ENCODE results near the gene STX4. TPM values are rescaled to one million over a fixed set of nuclear protein-coding genes. Genes with fewer than 3 reads are reported as not detected.

STX4 gene
- total RNA-seq, 1 experiment from 2014 or later, result 85.8 TPM

DNA sequence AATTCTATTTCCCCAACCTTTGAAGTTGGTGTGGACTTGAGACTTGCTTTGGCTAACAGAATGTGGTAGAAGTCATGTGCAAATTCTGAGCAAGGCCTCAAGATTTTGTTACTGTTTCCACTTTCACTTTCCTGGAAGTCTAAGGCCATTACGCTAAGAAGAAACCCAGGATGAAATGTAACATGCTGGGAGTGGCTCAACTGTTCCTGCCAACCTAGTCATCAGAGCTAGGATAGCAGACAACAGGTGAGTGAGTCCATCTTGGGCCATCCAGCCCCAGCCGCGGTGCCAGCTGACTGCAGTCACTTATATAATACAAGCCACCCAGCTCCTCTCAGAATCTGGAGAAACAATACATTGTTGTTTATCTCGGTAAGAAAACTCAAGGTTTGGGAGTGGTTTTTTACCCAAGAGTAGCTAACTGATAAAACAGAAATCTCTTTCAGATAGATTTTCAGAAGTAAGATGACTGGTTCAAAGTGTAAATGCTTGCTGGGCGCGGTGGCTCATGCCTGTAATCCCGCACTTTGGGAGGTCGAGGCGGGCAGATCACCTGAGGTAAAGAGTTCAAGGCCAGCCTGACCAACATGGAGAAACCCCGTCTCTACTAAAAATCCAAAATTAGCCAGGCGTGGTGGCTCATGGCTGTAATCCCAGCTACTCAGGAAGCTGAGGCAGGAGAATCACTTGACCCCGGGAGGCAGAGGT lies 10.7 kb upstream of the STX4 start:
- H3K36me3 ChIP-seq (ENCODE audit: low read depth), result no peaks in the 10 kb centered on the region
- no peak overlapping the region; the same call in 1 of the 2 replicates for H2AFZ ChIP-seq
- no peak for DNase-seq
- no peak overlapping the region for H3K4me2 ChIP-seq
- BruUV-seq (replicated peaks), result no TSS peak
- H3K27me3 ChIP-seq (ENCODE audit: insufficient read depth, low read depth), result no peaks in the 10 kb centered on the region
- POLR2A ChIA-PET (ENCODE audit: unreplicated experiment), result no interaction called here
- H3F3A ChIP-seq (ENCODE audit: insufficient read depth, low read depth), result peaks cover 14% of the 10 kb centered on the region; the same call in 1 of the 2 replicates
- no peak overlapping the region for H3K4me3 ChIP-seq
- H3K27ac ChIP-seq, result no peak overlapping the region
- H3K79me2 ChIP-seq (ENCODE audit: low read depth), result no peaks in the 10 kb centered on the region
- H3K9me3 ChIP-seq (ENCODE audit: insufficient read depth, low read depth), result no peaks in the 10 kb centered on the region
- CTCF ChIA-PET, result no interaction called here
- no peaks in the 10 kb centered on the region for H3K4me1 ChIP-seq (replicated peaks; ENCODE audit: insufficient read depth)
- intact Hi-C loops (cut with micrococcal nuclease; ENCODE audit: unreplicated experiment), result no loop called here
- no peaks in the 10 kb centered on the region for H4K20me1 ChIP-seq (ENCODE audit: insufficient read depth)
- no peaks in the 10 kb centered on the region; the same call in 1 of the 2 replicates for H3K9me2 ChIP-seq (ENCODE audit: insufficient read depth)
- TF ChIP-seq, protein P1, sequence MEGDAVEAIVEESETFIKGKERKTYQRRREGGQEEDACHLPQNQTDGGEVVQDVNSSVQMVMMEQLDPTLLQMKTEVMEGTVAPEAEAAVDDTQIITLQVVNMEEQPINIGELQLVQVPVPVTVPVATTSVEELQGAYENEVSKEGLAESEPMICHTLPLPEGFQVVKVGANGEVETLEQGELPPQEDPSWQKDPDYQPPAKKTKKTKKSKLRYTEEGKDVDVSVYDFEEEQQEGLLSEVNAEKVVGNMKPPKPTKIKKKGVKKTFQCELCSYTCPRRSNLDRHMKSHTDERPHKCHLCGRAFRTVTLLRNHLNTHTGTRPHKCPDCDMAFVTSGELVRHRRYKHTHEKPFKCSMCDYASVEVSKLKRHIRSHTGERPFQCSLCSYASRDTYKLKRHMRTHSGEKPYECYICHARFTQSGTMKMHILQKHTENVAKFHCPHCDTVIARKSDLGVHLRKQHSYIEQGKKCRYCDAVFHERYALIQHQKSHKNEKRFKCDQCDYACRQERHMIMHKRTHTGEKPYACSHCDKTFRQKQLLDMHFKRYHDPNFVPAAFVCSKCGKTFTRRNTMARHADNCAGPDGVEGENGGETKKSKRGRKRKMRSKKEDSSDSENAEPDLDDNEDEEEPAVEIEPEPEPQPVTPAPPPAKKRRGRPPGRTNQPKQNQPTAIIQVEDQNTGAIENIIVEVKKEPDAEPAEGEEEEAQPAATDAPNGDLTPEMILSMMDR (conservative IDR thresholded peaks at IDR 0.05), result no peak
- TF ChIP-seq EZH2 (IDR thresholded peaks at IDR 0.05; ENCODE audit: low read depth), result no peak

DNA sequence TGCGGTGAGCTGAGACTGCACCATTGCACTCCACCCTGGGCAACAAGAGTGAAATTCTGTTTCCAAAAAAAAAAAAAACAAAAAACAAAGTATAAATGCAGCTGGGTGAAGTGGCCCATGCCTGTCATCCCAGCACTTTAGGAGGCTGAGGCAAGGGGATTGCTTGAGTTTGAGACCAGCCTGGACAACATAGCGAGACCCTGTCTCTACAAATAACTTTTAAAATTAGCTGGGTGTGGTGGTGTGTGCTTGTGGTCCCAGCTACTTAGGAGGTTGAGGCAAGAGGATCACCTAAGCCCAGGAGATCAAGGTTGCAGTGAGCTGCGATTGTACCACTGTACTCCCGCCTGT lies 10.1 kb upstream of the STX4 start:
- Histone ChIP-seq H3K79me2 (ENCODE audit: low read depth) (no peaks in the 10 kb centered on the region), H3K4me2 (no peak overlapping the region), H3K36me3 (ENCODE audit: low read depth) (no peaks in the 10 kb centered on the region), H3K27me3 (ENCODE audit: insufficient read depth, low read depth) (no peaks in the 10 kb centered on the region), H3K9me3 (ENCODE audit: insufficient read depth, low read depth) (no peaks in the 10 kb centered on the region), H3K4me3 (no peak overlapping the region), H3K4me1 (replicated peaks; ENCODE audit: insufficient read depth) (no peaks in the 10 kb centered on the region), H3F3A (ENCODE audit: insufficient read depth, low read depth) (peaks cover 11% of the 10 kb centered on the region; the same call in 1 of the 2 replicates), H3K9me2 (ENCODE audit: insufficient read depth) (no peaks in the 10 kb centered on the region; the same call in 1 of the 2 replicates), H4K20me1 (ENCODE audit: insufficient read depth) (no peaks in the 10 kb centered on the region), H2AFZ (no peak overlapping the region), H3K27ac (no peak overlapping the region)
- no TSS peak for BruUV-seq (replicated peaks)
- CTCF ChIA-PET, result no interaction called here
- intact Hi-C loops (cut with micrococcal nuclease; ENCODE audit: unreplicated experiment), result no loop called here
- TF ChIP-seq, protein P1 (conservative IDR thresholded peaks at IDR 0.05), result no peak
- no peak for TF ChIP-seq EZH2 (IDR thresholded peaks at IDR 0.05; ENCODE audit: low read depth)
- DNase-seq, result no peak
- POLR2A ChIA-PET (ENCODE audit: unreplicated experiment), result no interaction called here

DNA sequence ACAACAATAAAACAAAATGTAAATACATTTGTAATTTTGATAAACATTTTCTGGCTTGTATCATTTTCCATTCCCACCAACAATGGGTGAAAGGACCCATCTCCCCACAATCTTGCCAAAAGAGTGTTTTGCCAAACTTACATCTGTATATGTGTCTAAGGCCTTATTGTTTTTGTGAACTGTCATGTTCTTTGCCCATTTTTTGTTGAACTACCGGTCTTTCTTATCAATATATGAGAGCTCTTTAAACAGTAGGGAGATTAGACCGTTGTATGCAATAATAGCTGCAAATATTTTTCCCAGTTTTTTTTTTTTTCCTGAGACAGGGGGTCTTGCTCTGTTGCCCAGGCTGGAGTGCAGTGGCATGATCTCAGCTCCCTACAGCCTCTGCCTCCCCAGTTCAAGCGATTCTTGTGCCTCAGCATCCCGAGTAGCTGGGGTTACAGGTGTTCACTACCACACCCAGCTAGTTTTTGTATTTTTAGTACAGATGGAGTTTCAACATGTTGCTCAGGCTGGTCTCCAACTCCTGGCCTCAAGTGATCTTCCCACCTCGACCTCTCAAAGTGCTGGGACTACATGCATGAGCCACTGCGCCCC lies 9.6 kb upstream of the STX4 start:
- no peaks in the 10 kb centered on the region for H3K36me3 ChIP-seq (ENCODE audit: low read depth)
- no peaks in the 10 kb centered on the region for H4K20me1 ChIP-seq (ENCODE audit: insufficient read depth)
- peaks cover 11% of the 10 kb centered on the region; the same call in 1 of the 2 replicates for H3F3A ChIP-seq (ENCODE audit: insufficient read depth, low read depth)
- no peak for DNase-seq
- H3K4me2 ChIP-seq, result no peak overlapping the region
- H2AFZ ChIP-seq, result no peak overlapping the region
- no peaks in the 10 kb centered on the region for H3K4me1 ChIP-seq (replicated peaks; ENCODE audit: insufficient read depth)
- CTCF ChIA-PET, result no interaction called here
- no peak overlapping the region for H3K4me3 ChIP-seq
- no peaks in the 10 kb centered on the region; the same call in 1 of the 2 replicates for H3K9me2 ChIP-seq (ENCODE audit: insufficient read depth)
- POLR2A ChIA-PET (ENCODE audit: unreplicated experiment), result no interaction called here
- no peaks in the 10 kb centered on the region for H3K79me2 ChIP-seq (ENCODE audit: low read depth)
- no TSS peak for BruUV-seq (replicated peaks)
- no peaks in the 10 kb centered on the region for H3K27me3 ChIP-seq (ENCODE audit: insufficient read depth, low read depth)
- no peaks in the 10 kb centered on the region for H3K9me3 ChIP-seq (ENCODE audit: insufficient read depth, low read depth)
- intact Hi-C loops (cut with micrococcal nuclease; ENCODE audit: unreplicated experiment), result no loop called here
- no peak for TF ChIP-seq EZH2 (IDR thresholded peaks at IDR 0.05; ENCODE audit: low read depth)
- TF ChIP-seq, protein P1 (conservative IDR thresholded peaks at IDR 0.05), result no peak
- H3K27ac ChIP-seq, result no peak overlapping the region
